Right renal cortex interstitium (tissue), 3 donors: ENCODE measurements around the gene ZBTB14. TPM values are rescaled to one million over a fixed set of nuclear protein-coding genes. Genes with fewer than 3 reads are reported as not detected.

Source experiments
- DNase-seq, 3 donors: peaks; one replicate each; pipeline ENCODE4 v3.0.0-alpha.2; 2013; ENCODE audit warnings: low read depth in 3 of 3, low spot score in 2 of 3
- polyA plus RNA-seq, 3 donors: library from polyadenylated mRNA; unstranded; fragments of 120-200 nt; gene quantifications; one replicate each; pipeline ENCODE4 v1.2.1, GENCODE V29; 2013; ENCODE audit not compliant: insufficient read length in 3 of 3

Gene ZBTB14, protein sequence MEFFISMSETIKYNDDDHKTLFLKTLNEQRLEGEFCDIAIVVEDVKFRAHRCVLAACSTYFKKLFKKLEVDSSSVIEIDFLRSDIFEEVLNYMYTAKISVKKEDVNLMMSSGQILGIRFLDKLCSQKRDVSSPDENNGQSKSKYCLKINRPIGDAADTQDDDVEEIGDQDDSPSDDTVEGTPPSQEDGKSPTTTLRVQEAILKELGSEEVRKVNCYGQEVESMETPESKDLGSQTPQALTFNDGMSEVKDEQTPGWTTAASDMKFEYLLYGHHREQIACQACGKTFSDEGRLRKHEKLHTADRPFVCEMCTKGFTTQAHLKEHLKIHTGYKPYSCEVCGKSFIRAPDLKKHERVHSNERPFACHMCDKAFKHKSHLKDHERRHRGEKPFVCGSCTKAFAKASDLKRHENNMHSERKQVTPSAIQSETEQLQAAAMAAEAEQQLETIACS
- 10 to 100 TPM; 24.7 to 25.6 (median 25.5) TPM for polyA plus RNA-seq

DNA sequence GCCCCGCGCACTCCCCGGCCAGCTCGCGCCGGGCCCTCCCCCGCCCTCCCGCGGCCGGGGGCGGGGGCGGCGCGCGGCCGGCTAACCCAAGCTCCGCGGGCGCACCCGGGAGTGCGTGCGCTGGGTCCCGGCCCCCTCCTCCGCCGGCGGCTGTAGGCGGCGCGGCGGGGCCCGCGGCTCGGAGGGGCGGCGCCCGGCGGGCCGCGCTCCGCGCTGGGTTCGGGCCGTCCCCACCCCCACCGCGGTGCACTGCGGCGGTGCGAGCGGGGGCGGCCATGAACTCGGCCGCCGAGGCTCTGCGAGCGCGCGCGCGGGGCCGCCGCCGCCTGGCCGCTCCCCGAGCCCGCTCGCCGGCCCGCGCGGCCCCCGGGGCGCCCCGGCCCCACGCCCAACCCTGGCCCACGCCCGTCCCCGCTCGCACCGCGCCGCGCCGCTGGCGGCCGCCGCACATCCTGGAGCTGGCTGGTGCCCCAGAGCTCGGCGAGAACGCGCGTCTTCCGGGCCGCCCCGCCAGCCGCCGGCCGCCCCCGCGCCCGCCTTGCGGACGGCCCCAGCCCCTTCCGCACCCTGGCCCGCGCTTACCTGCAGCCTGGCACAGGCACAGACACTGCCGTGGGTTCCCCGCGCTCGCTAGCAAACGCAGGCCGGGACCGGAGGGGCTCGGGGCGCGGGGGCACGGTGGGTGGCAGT is at the start of gene ZBTB14:
Gene ZBTB14, minus strand, starts transcription at position 496 of the 690 bp plus-strand sequence. CDS start 2,480 bp downstream, outside the sequence.
- peak in 2 of 3 donors; percentile 39 to 55 for DNase-seq

DNA sequence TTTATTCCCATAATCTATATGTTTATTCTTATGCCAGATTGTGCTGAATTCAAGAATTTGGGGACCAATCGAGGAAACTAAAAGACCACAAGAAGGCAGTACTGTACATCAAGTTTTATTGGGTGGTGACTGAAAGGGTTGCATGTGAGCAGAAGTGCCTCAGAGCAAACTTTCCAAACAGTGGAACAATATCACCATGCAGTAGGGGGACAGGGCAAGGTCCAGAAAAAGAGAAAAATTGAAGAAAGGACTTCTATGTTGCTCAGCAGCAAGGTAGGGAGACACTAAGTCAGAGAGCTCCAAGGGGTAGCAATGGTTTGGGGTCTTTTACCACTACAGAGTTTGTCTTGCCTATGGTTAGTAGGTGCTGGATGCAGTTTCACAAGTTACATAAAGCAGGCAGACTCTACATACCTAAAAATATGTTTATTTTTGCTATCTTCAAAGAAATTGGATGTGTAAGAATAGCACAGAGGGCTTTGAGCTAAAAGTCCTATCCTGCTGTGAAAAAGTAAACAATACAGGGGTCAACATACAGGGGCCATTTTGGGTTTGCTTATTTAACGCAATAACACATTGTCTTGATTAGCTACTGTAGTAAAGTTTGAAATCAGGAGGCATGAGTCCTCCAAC is 43.8 kb upstream of the ZBTB14 start:
- DNase-seq, result no peak

DNA sequence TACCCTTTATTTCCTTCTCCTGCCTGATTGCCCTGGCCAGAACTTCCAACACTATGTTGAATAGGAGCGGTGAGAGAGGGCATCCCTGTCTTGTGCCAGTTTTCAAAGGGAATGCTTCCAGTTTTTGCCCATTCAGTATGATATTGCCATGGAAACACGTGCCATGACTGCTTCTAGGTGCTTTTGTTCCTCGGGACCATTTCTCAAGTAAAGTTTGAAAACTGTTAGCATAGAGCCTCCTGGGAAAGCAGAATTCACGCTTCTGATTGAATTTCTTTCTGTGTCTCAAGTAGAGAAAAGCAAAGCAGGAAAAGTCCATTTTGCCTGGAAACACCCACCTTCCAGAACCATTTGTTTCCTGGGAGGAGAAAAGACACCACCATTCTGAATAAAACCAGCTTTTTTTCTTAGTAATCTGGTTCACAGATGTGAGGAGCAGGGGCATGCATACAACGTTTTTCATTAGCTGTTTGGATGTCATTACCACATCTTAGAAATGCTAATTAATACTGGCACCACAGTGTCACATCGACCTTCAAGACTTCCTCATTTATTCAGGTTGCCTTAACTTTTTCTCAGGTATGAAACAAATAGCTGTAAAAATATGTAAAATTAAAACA is 39.0 kb upstream of the ZBTB14 start:
- no peak for DNase-seq

- DNase-seq, result no peak
These were observed 22.7 kb upstream of the ZBTB14 start for GRCh38 chr18:5318061-5318700.

DNA sequence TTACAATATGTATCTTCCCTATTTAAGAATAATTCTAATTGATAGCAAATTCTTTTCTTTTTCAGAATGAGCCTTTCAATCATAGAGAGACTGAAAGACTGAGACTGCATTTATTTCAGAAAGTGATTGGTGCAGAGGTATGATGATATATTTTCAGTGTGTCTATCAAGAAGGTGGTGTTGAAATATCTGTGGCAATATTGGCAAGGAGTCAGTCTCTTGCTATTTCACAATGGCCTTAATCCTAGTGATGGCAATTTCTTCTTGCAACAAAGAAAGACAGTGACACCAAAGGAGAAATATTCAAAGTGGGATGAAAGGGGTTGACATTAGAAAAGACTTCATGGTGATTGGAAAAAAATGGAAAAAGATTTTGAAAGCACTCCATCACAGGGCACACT is 21.7 kb upstream of the ZBTB14 start:
- DNase-seq, result no peak

- no peak for DNase-seq
These were observed 20.3 kb upstream of the ZBTB14 start for GRCh38 chr18:5315838-5316237.

GRCh38 chr18:5311301-5311989 is 15.9 kb upstream of the ZBTB14 start:
- DNase-seq, result no peak

- DNase-seq, result no peak
These were observed 14.5 kb upstream of the ZBTB14 start for GRCh38 chr18:5309888-5310470.

GRCh38 chr18:5305835-5306234 is 10.3 kb upstream of the ZBTB14 start:
- no peak for DNase-seq

DNA sequence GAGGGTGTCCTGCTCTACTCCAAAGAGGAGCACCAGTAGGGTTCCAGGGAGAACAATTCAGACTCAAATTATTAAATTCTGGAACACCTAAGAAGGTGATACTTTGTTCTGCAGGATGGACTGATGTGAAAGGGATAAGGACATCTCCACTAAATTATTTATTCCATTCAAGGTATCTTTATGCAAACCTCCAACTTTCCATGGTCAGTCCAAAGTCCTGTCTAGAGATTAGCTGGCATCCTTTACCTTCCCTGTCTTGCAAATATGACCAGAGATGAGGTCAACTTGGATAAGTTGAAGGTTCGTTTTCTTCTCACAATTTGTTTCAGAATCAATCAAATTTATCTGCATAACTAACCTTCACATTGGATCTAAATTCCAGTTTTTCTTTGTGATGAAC is 8.7 kb upstream of the ZBTB14 start:
- DNase-seq, result no peak

DNA sequence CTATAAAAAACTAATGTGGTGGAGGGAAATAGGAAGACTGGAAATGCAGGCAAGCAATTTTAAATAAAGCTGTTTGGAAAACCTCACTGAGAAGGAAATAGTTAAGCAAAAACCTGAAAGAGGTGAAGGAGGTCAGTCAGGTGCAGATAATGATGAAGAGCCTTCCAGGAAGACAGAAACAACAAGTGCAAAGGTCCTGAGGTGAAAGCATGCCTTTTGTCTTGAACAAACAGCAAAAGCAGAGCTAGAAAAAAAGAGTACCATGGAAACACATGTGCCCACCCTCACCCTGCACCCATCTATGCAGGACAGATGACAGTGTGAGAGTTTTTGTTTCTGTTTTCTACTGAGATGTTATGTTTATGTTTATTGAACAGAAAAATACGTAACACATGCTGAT is 8.1 kb upstream of the ZBTB14 start:
- DNase-seq, result no peak

- DNase-seq, result no peak
These were observed 7.1 kb upstream of the ZBTB14 start for GRCh38 chr18:5302606-5303005.

- DNase-seq, result no peak
These were observed 5.0 kb upstream of the ZBTB14 start for GRCh38 chr18:5300476-5301010.

- DNase-seq, result no peak
These were observed 2.8 kb upstream of the ZBTB14 start for GRCh38 chr18:5298156-5298852.

DNA sequence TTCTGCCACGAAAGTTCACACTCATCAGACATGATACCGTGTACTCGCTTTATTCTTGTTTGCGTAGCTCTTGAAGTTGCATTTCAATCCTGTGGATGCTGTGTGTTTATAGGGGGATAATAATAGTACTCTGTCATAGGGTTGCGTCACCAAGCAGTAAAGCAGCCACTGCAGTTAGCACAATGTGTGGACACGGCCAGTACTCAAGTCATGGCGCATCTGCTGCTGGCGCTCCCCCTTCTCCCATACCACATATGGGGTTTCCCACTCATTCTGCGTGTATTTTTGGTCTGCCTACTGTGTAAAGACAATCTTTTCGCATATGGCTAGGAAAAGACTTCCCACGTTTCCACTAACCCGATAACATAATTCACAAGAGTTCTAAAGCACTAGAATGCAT is 2.1 kb upstream of the ZBTB14 start:
- DNase-seq, result no peak

- DNase-seq, result peak in 2 of 3 donors; percentile 68 to 75
These were observed 1.3 kb upstream of the ZBTB14 start for GRCh38 chr18:5296706-5297320.

- DNase-seq, result peak; percentile 86 to 95 (median 95)
These were observed 617 bp upstream of the ZBTB14 start for GRCh38 chr18:5295981-5296705.
